Inflammatory macrophage treated with lipopolysaccharide for 1 hour (primary cell): Measurements from ENCODE around the gene PLEKHH2.

Experiments
- DNase-seq, 2 donors: peaks; one replicate each; pipeline ENCODE4 v3.0.0-alpha.2; 2020 to 2022

Gene PLEKHH2

DNA sequence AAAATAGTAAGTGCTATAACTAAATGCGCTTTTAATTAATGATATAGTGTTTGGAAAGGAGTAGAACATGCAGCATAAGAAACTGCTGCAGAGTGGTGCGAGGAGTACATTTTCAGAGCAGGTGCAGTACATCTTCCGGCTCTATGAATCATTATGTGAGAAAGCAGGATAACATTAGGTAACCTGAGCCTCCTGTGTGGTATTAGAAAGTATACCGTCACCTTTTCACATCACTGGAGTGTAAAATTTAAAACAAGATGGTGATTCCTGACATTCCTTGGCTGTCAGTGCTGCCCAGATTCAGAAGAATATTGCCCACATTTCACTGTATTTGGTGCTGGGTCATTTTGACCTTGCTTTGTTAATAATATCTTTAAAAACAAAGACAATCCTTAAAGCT is 128.9 kb downstream of the PLEKHH2 start:
- no peak for DNase-seq

DNA sequence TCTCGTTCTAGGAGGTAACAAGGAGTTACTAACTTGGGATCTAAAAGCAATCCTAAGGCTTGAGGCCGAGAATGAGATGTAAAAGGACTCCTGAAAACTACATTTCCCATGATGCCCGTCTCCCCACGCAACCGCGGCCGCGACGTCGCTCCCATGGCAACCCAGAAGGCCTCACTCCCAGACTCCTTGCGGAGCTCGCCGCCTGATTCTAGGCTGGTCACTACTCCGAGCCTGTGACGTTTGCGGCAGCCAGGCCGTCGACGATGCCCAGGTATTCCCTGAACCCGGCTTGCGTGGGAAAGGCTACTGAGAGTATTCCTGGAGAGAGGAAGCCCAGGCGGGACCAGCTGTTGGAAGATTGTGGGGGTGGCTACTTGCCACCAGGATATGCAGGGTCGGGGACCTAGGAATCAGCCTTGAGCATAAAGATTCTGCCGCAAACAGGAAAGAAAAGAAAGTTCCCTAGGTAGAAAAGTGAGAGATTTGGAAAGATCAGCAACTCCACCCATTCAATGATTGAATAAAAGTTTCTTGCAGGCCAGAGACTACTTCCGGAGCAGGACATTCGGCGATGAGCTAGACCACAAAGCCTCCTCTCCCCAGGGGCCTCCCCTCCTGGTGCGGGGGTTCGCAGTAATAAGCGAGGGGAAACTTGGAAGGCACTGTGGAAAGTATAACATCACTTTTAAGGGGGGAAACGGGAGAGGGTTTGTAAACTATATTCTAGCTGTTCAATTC is 137.0 kb downstream of the PLEKHH2 start, which contains the start of gene DYNC2LI1:
Gene DYNC2LI1 (plus strand): TSS at position 164 of the 738 bp plus-strand sequence. CDS start 100 bp downstream, at position 264.
- peak; percentile 81 to 91 for DNase-seq

DNA sequence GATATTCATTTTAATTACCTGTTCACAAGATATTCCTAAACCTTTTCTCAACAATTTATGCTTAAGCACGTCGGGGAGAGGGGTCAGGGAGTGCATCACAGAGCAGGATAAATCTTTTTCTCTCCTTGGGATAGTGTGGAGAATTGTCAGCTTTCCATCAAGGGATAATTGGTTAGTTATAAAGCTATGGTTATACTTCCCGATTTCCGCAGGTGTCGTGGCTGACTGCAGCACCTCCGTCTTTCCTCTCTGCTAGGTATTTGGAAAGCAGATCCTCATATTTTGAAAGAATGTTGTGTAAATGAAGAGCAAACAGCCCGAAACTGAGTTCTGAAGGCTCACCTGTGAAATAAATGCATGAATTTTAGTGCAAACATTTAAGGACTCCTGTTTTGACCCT is 137.6 kb downstream of the PLEKHH2 start:
- no peak for DNase-seq

DNA sequence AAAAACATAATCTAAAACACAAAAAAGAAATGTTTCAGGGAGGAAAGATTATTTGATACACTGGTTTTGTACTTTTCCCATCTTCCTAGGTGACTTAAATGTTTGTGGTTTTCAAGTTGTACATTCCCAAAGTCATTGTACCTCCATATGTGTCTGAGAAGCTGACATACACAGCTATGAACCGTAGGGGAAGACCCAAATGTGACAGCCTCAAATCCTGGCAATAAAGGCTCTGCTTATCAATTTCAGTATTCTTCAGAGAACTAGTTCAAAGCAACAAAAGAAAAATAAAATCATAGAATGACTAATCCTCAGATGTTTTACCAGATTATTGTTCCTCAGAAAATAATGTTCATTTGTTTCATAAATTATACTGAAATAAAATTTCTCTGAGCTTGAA is 139.3 kb downstream of the PLEKHH2 start:
- no peak for DNase-seq

- DNase-seq: no peak
Measured at GRCh38 chr2:43777306-43777926, 140.4 kb downstream of the PLEKHH2 start.

DNA sequence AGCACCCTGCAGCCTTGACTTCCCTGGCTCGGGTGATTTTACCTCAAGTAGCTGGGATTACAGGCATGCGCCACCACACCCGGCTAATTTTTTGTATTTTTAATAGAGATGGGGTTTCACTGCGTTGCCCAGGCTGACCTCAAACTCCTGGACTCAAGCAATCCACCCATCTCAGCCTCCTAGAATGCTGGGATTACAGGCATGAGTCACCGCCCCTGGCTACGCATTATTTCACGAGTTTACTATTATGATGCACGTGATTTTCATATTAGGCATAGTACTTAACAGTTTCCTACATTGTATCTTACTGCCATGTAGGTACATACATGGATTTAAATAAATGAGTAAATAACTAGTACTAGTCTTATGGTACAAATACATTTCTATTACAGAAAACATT is 141.2 kb downstream of the PLEKHH2 start:
- DNase-seq: no peak

- DNase-seq: no peak
Measured at GRCh38 chr2:43787895-43788294, 150.8 kb downstream of the PLEKHH2 start.

DNA sequence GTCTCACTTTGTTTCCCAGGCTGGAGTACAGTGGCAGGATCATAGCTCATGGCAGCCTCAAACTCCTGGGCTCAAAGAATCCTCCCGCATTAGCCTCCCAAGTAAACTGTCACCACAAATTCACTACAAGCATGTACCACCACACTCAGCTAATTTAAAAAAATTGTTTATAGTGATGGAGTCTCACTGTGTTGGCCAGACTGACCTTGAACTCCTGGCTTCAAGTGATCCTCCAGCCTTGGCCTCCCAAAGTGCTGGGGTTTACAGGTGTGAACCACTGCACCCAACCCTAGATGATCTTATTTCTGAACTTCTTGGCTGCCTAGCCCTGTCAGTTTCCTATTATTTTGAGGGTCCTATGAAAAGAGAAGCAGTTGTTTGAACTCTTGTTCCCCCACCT is 151.6 kb downstream of the PLEKHH2 start:
- DNase-seq: no peak

- DNase-seq: no peak
Measured at GRCh38 chr2:43790147-43790546, 153.1 kb downstream of the PLEKHH2 start.

DNA sequence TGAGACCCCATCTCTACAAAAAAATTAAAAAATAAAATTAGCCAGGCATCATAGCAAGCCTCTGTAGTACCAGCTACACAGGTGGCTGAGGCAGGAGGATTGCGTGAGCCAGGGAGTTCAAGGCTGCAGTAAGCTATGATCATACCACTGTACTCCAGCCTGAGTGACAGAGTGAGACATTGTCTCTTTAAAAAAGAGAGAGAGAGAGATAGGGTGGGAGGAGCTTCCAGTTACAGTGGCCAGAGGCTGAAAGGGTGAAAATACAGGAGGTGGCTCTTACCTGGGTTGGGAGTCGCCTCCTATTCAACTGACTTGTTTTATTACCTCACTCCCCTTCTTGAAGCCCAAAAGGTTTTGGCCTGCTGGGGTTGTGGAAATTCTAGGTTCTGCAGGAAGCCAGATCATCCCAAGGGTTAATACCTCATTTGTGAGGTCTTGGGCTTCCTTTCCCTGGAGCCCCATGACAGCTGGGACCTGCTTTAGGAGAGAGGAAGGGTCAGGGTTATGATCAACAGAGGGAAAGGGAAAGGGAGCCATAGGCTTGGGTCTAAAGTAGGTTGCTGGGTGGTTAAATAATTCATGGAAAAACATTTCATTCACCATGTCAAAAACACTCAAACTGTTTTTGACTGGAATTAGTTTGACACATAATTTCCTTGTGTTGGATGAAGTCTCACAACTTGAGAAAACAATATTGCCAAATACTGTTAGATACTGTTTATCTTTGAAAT is 154.1 kb downstream of the PLEKHH2 start:
- no peak for DNase-seq

DNA sequence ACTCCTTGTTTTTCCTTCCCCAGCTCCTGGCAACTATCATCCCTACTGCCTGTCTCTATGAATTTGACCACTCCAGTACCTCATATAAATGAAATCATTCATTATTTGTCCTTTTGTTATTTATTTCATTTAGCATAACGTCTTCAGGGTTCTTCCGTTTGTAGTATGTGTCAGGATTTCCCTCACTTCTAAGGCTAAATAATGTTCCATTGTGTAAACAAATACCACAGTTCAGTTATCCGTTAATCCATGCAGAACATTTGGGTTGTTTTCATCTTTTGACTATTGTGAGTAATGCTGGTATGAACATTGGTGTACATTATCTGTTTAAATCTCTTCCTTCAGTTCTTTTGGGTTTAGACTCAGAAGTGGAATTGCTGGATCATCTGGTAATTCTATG is 155.6 kb downstream of the PLEKHH2 start:
- DNase-seq: no peak

DNA sequence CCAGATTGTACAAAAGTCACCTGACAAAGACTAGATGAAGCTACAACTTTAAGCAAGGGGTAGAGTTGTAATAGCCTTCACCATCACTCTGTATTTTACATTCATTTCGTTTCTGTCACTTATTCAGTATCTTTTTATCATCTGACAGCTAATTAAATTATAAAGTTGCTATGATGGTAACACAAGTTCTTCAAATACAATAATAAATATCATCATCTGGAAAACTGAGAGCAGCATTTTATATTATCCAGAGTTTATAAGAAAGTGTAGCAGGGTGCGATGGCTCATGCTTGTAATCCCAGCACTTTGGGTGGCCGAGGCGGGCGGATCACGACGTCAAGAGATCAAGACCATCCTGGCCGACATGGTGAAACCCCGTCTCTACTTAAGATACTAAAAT is 157.9 kb downstream of the PLEKHH2 start:
- DNase-seq: no peak

DNA sequence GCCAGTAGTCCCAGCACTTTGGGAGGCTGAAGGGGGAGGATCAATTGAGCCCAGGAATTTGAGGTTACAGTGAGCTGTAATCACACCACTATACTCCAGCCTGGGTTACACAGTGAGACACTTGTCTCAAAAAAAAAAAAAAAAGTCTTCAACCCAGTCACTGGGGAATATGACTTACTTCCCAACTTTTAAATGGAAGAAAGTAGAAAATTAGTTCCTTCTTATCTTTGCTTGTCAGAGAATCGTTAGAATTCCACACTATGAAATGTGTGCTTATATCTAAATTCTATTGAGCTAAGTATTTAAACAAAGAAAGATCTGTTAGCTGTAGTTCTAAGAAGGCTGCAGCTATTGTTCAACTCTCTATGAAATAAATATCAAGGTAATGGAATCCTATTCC is 159.1 kb downstream of the PLEKHH2 start:
- no peak for DNase-seq

DNA sequence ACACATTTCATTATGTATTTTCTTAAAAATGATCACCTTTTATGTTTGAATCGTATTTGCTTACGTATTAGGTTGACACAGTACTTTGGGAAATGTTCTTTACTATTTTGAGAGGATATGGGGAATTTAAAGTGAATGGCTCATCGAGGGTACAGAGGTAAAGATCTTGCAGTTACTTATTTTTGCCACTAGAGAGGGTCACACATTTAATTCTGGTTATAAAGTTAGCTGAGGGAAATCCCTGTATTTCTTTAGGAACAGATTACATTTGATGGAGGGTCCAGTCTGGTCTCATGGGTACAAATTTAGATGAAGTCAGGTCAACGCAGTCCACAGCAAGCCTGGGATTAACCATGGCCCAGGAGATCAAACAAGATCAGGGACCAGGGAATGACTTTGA is 161.2 kb downstream of the PLEKHH2 start:
- no peak for DNase-seq

DNA sequence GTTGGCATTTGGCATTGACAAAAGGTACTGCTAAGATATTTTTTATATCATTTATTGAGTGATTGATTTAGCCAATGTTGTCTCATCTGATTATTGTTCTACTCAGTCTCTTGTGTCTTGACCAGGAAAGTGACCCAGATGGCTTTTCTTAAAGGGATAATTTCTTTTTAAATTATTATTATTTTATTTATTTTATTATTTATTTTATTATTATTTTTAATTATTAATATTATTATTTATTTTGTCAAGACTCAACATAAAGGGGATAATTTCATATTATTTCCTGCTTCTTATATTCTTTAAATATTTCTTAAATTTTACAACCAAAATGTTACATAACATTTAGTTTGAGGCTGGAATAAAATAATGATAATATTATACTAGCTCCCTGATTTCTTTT is 163.8 kb downstream of the PLEKHH2 start:
- no peak for DNase-seq

GRCh38 chr2:43802135-43802534 is 165.1 kb downstream of the PLEKHH2 start:
- DNase-seq: no peak

GRCh38 chr2:43803113-43803512 is 166.1 kb downstream of the PLEKHH2 start:
- DNase-seq: no peak

DNA sequence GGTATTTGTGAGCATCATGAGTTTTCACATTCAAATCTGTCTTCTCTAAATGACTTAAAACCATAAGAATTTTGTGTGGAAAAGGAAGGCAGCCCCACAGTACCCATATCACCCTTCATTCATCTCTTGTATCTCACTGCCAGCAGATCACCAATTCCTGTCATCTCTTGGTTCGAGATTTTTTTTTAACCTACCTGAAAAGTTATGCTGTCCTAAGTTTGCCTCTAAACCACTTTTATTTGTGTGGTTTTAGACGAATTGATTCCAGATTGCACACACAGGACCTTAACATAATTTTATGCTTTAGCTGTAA is 169.6 kb downstream of the PLEKHH2 start:
- DNase-seq: no peak

DNA sequence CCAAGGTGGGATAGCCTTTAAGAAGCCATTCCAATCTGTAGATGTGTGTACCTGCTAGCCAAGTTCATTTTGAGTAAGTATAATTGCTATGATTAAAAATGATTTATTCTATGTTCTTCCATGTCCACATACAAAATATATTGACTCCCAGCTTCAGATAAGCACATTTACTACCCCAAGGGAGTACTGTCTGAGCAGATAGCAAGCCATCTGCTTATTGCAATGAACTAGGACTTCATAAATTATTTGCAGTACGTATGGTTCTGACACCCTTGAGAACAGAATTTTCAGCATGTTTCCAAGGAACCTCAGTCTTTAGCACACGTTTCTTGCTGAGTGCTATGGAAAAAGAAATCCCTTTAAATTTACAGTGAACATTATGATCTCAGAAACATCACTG is 173.4 kb downstream of the PLEKHH2 start:
- DNase-seq: no peak

- no peak for DNase-seq
Measured at GRCh38 chr2:43810888-43811287, 173.8 kb downstream of the PLEKHH2 start.

DNA sequence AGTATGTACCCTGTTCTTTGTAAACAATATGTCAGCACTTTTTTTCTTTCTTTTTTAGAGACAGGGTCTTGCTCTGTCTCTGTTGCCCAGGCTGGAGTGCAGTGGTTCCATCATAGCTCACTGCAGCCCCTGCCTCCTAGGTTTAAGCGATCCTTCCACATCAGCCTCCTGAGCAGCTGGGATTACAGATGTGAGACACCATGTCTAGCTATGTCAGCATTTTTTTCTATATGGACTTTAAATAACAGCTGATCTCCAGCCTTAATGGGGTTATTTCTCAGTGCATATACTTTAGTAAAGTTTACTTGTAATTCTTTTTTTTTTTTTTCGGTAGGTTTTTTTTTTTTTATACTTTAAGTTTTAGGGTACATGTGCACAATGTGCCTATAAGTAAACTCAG is 174.9 kb downstream of the PLEKHH2 start:
- DNase-seq: no peak

- DNase-seq: no peak
Measured at GRCh38 chr2:43812947-43813346, 175.9 kb downstream of the PLEKHH2 start.

DNA sequence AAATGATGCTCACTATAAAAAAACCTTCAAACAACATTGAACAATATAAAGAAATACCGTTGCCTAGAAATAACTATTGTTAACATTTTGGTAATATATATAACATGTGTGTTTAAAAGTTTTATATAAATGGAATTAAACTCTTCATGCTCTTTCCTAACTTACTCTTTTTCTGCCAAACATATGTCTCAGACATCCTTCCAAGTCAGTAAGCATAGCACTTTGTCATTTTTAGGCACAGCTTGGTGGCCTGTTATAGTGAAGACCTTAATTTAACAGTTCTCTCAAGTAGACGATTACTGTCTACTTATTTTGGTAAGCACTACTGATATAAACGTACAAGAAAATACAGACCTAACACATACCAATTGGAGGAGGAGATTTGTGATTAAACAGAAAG is 177.7 kb downstream of the PLEKHH2 start:
- DNase-seq: no peak
